ENCODE results near the gene INPP5B. TPM values are rescaled to one million over a fixed set of nuclear protein-coding genes. Genes with fewer than 3 reads are reported as not detected.

The INPP5B gene
- total RNA-seq, 1 experiment from 2014 or later = 21.5 TPM

- H3K27me3 Mint-ChIP-seq (ENCODE audit: unreplicated experiment) = no peaks in the 10 kb centered on the region
- peaks cover 20% of the 10 kb centered on the region for H3K4me1 Mint-ChIP-seq (ENCODE audit: low read depth, unreplicated experiment)
- BruUV-seq (replicated peaks) = TSS peak; percentile 30
- DNase-seq = peak; percentile 98
- intact Hi-C loops (cut with micrococcal nuclease; ENCODE audit: unreplicated experiment) = no loop called here
- peaks cover 26% of the 10 kb centered on the region for H3K36me3 Mint-ChIP-seq (ENCODE audit: insufficient read depth, unreplicated experiment)
- no peaks in the 10 kb centered on the region for H3K9me3 Mint-ChIP-seq (ENCODE audit: low read depth, unreplicated experiment)
- peak overlapping the region; percentile 76 for H3K27ac Mint-ChIP-seq (ENCODE audit: unreplicated experiment)
- CTCF ChIA-PET = interaction anchor here (0.6 to 1.6 kb wide), 9 partner anchors 8 to 88 kb away, joined by 3 to 5 read pairs (median 3); partner anchors contain the start of genes INPP5B and MTF1
- TF ChIP-seq, protein P1, sequence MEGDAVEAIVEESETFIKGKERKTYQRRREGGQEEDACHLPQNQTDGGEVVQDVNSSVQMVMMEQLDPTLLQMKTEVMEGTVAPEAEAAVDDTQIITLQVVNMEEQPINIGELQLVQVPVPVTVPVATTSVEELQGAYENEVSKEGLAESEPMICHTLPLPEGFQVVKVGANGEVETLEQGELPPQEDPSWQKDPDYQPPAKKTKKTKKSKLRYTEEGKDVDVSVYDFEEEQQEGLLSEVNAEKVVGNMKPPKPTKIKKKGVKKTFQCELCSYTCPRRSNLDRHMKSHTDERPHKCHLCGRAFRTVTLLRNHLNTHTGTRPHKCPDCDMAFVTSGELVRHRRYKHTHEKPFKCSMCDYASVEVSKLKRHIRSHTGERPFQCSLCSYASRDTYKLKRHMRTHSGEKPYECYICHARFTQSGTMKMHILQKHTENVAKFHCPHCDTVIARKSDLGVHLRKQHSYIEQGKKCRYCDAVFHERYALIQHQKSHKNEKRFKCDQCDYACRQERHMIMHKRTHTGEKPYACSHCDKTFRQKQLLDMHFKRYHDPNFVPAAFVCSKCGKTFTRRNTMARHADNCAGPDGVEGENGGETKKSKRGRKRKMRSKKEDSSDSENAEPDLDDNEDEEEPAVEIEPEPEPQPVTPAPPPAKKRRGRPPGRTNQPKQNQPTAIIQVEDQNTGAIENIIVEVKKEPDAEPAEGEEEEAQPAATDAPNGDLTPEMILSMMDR (IDR thresholded peaks at IDR 0.05; ENCODE audit: unreplicated experiment) = no peak
- peak overlapping the region; percentile 94 for H3K4me3 Mint-ChIP-seq (ENCODE audit: low read depth, unreplicated experiment)
These were observed 15.3 kb downstream of the INPP5B start for GRCh38 chr1:37931361-37932158.

DNA sequence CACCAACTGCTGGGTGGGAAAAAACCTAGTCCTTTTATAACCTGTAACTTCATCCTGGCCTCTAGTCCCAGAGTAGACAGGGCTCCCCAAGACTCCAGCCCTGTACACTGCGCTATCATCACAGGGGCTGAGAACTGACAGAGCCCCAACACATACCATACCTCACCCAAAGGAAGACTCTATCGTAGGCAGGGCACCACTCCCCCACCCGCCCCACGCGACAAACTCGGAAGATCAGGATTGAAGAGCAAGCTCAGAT is 15.8 kb downstream of the INPP5B start:
- Mint-ChIP-seq H3K9me3 (ENCODE audit: low read depth, unreplicated experiment) (no peaks in the 10 kb centered on the region), H3K36me3 (ENCODE audit: insufficient read depth, unreplicated experiment) (peaks cover 26% of the 10 kb centered on the region), H3K4me1 (ENCODE audit: low read depth, unreplicated experiment) (peaks cover 24% of the 10 kb centered on the region), H3K4me3 (ENCODE audit: low read depth, unreplicated experiment) (peak overlapping the region; percentile 94), H3K27me3 (ENCODE audit: unreplicated experiment) (no peaks in the 10 kb centered on the region), H3K27ac (ENCODE audit: unreplicated experiment) (peak overlapping the region; percentile 76)
- TF ChIP-seq, protein P1 (IDR thresholded peaks at IDR 0.05; ENCODE audit: unreplicated experiment) = no peak
- BruUV-seq (replicated peaks) = no TSS peak
- DNase-seq = peak; percentile 11
- CTCF ChIA-PET = interaction anchor here (0.9 to 1.6 kb wide), 7 partner anchors 8 to 71 kb away, joined by 3 to 5 read pairs (median 4); partner anchors contain the start of genes INPP5B and MTF1
- intact Hi-C loops (cut with micrococcal nuclease; ENCODE audit: unreplicated experiment) = no loop called here

DNA sequence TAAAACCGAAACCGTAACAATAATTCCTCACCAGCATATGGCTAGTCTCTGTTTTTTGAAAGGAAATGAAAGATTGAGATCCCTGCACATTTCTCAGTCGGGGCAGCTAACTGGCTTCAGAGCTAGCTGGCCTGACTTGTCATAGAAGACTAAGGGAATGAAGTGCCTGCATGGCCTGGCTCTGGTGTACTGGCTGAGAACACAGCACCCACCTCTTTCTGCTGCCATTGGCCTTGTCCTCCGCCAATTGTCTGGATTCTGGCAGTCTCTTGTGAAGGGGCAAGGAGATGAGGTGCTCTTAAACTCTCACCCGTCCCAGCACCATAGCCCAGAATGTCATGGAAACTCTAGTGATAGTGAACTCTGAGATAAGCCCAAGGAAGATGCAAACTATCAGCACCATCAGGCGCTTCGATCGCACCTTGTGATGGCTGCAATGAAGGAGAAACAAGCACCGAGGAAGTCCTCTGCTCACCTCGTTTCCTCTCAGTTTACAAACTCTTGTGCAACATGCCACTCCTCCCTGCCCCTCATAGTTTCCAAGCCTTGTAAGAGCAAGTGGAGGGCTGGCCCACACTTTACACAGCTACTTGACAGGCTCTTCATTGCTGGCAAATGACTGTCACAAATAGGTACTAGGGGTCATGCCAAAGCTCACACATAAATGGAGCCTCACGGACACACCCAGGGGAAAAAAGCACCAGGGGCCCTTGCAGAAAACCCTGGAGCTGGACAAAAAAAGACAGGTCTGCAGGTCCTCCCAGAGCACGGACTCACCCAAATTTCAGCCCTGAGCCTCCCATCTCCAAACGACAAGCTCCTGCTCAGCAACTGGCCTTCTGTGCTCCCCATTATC is 16.4 kb downstream of the INPP5B start:
- Mint-ChIP-seq H3K27ac (ENCODE audit: unreplicated experiment) (peak overlapping the region; percentile 76), H3K36me3 (ENCODE audit: insufficient read depth, unreplicated experiment) (peaks cover 26% of the 10 kb centered on the region), H3K4me1 (ENCODE audit: low read depth, unreplicated experiment) (peaks cover 30% of the 10 kb centered on the region), H3K9me3 (ENCODE audit: low read depth, unreplicated experiment) (no peaks in the 10 kb centered on the region), H3K27me3 (ENCODE audit: unreplicated experiment) (no peaks in the 10 kb centered on the region), H3K4me3 (ENCODE audit: low read depth, unreplicated experiment) (peak overlapping the region; percentile 94)
- DNase-seq = peak; percentile 24
- CTCF ChIA-PET = interaction anchor here (1.2 to 1.6 kb wide), 4 partner anchors 9 to 60 kb away, joined by 3 to 5 read pairs (median 4); no protein-coding TSS in a partner anchor
- BruUV-seq (replicated peaks) = no TSS peak
- intact Hi-C loops (cut with micrococcal nuclease; ENCODE audit: unreplicated experiment) = no loop called here
- TF ChIP-seq, protein P1 (IDR thresholded peaks at IDR 0.05; ENCODE audit: unreplicated experiment) = no peak

DNA sequence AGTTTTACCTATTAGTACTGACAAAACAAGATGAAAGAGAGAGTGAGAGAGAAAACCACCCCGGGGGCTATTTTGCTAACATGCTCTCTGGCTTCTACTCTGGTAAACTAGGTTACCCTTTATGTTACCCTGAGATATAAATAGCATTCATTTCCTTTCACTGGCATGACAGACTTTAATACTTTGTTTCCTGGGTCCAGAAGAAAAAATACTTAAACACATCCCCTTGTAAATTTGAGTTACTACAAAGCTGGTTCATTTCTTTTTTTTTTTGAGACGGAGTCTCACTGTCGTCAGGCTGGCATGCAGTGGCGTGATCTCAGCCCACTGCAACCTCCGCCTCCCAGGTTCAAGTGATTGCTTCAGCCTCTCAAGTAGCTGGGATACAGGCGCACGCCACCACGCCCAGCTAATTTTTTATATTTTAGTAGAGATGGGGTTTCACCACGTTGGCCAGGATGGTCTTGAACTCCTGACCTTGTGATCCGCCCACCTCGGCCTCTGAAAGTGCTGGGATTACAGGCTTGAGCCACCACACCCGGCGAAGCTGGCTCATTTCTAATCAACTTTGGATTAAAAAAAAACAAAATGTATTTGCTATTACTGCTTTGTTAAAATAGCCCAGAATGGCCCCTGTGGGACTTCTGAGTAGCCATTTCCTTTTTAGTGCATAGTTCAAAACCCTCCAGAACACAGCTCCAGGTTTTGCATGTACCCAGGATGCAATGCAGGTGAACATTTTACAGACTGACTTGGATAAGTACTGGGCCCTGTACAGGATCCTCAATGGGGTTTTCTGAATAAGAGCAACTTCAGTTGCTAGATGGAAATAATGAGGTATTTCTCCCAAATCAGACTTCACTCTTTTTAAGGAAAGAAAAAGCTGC is 20.6 kb downstream of the INPP5B start:
- Mint-ChIP-seq H3K9me3 (ENCODE audit: low read depth, unreplicated experiment) (no peaks in the 10 kb centered on the region), H3K4me1 (ENCODE audit: low read depth, unreplicated experiment) (peaks cover 31% of the 10 kb centered on the region), H3K27me3 (ENCODE audit: unreplicated experiment) (no peaks in the 10 kb centered on the region), H3K36me3 (ENCODE audit: insufficient read depth, unreplicated experiment) (peaks cover 12% of the 10 kb centered on the region), H3K4me3 (ENCODE audit: low read depth, unreplicated experiment) (no peak overlapping the region), H3K27ac (ENCODE audit: unreplicated experiment) (peak overlapping the region; percentile 6)
- TF ChIP-seq, protein P1 (IDR thresholded peaks at IDR 0.05; ENCODE audit: unreplicated experiment) = no peak
- BruUV-seq (replicated peaks) = no TSS peak
- CTCF ChIA-PET = interaction anchor here (0.7 to 1.1 kb wide), 2 partner anchors 62 to 66 kb away, joined by 3 read pairs; no protein-coding TSS in a partner anchor
- DNase-seq = no peak
- intact Hi-C loops (cut with micrococcal nuclease; ENCODE audit: unreplicated experiment) = no loop called here

Data from Calu3 (cell line).